Heart right ventricle (tissue), 16 donors: ENCODE data around the gene SBK1. TPM values are rescaled to one million over a fixed set of nuclear protein-coding genes. Genes with fewer than 3 reads are reported as not detected.
"Not testable (repeated sequence)": the region's sequence is repeated elsewhere in the genome, so short reads cannot be mapped to it uniquely, and the experiment has no call there.

Experiments
- ATAC-seq, 8 donors: fragments of 200-7000 bp; cut with Tn5 transposase; one replicate each; pipeline ENCODE4 v1.9.1; 2020; ENCODE audit warnings: mild to moderate bottlenecking in 8 of 8, moderate library complexity in 8 of 8, moderate number of reproducible peaks in 1 of 8
- DNase-seq, 2 donors: peaks; one replicate each; pipeline ENCODE4 v3.0.0-alpha.2; 2020
- H3K27ac ChIP-seq, 10 donors: fragments of 200-600 bp; sonication (generic) in 2 of 10; one replicate each; pipeline versions ENCODE4 v1.5.0 to v1.8.0; 2020 to 2022; ENCODE audit warnings: mild to moderate bottlenecking in 3 of 10
- H3K27me3 ChIP-seq, 7 donors: fragments of 200-600 bp; one replicate each; pipeline ENCODE4 v1.8.0; 2021 to 2022; ENCODE audit warnings: mild to moderate bottlenecking in 2 of 7
- H3K36me3 ChIP-seq, 9 donors: fragments of 200-600 bp; sonication (generic) in 1 of 9; one replicate each; pipeline versions ENCODE4 v1.5.0 to v1.8.0; 2020 to 2022; ENCODE audit warnings: mild to moderate bottlenecking in 2 of 9
- H3K4me1 ChIP-seq, 9 donors: fragments of 200-600 bp; sonication (generic) in 1 of 9; one replicate each; pipeline versions ENCODE4 v1.5.0 to v1.8.0; 2020 to 2022; ENCODE audit warnings: mild to moderate bottlenecking in 4 of 9
- H3K4me3 ChIP-seq, 10 donors: fragments of 200-600 bp; sonication (generic) in 2 of 10; one replicate each; pipeline versions ENCODE4 v1.5.0 to v1.8.0; 2020 to 2022; ENCODE audit warnings: mild to moderate bottlenecking in 7 of 10, moderate library complexity in 2 of 10
- H3K9me3 ChIP-seq, 11 donors: fragments of 200-600 bp in 10 of 11; sonication (generic) in 2 of 11; one replicate each; pipeline versions ENCODE4 v1.5.0 to v1.8.0; 2013 to 2022; ENCODE audit warnings: mild to moderate bottlenecking in 2 of 11, control low read depth in 1 of 11, moderate library complexity in 1 of 11
- WGBS, 2 donors: extraction: QIAGEN DNeasy Blood & Tissue Kit; methylation state at CpG; one replicate each; pipeline ENCODE4 v1.1.7; 2013; ENCODE audit warnings: inconsistent platforms in 1 of 2; 5-methylcytosine and 5-hydroxymethylcytosine counted together
- intact Hi-C, 10 donors: fragments of 100-400 bp; cut with DNase I; formaldehyde crosslinking; loops; one replicate each; pipeline versions ENCODE4 v1.11.1 to v1.14.2; 2022
- polyA plus RNA-seq, 2 donors: library from polyadenylated mRNA; stranded (reverse); fragments of 200-250 nt; gene quantifications; one replicate each; pipeline ENCODE4 v1.2.3, GENCODE V29; 2013
- total RNA-seq, 10 donors: library from RNA; stranded (reverse); fragmentation: NEBNext Ultra II Directional in 3 of 10; extraction: Animal tissue kit (Norgen Biotek cat#: 25700) in 3 of 10; gene quantifications; one replicate each; pipeline versions ENCODE4 v1.2.1 to v1.2.4, GENCODE V29; 2021 to 2023
- TF ChIP-seq, protein P1 (sequence below), 9 donors: fragments of 200-600 bp; sonication (generic) in 2 of 9; IDR thresholded peaks; one replicate each; pipeline versions ENCODE4 v1.5.0 to v1.8.0; 2021 to 2022; ENCODE audit warnings: antibody characterized with exemption in 9 of 9, mild to moderate bottlenecking in 5 of 9, moderate library complexity in 1 of 9
- donor health status: Arrhythmogenic right ventricular cardiomyopathy.
- donor health status: ischemic (EF 13 %, LVEDD 7.1; RV severe dilation, severe dysfunction).
- donor health status: healthy with polysubstance abuse.
- donor health status: DM: no; HTN: yes; CAD: no.
- donor health status: DM: no; HTN: no; CAD: no.
- donor health status: ischemic (EF 25% LVEDD 6.9; RV normal size, moderate dysfunction).
- donor health status: ischemic (EF 25% LVEDD 5.7; RV mildly dilated, moderate dysfunction).
- donor health status: healthy.
- donor health status: DM: yes; HTN: yes; CAD: no.
- donor health status: Ischemic cardiomyopathy.
- donor health status: ischemic (EF 35%, LVEDD 5.7; RV mildly dilated, moderate dysfunction).
- donor health status: nonischemic (EF 11% LVEDD 7.7; RV severe dilation, severe dysfunction).
- donor health status: DM: yes; HTN: yes; CAD: no.
- donor health status: PGD.
- donor health status: ischemic (EF 29% LVEDD 5.4; RV normal size, mild dysfunction).
- donor health status: nonischemic (EF 23%, LVEDD 6.1; RV moderate dilation, normal function).

SBK1 gene
- total and polyA plus RNA-seq, 12 donors = 0.38 to 7.0 (median 2.8) TPM

DNA sequence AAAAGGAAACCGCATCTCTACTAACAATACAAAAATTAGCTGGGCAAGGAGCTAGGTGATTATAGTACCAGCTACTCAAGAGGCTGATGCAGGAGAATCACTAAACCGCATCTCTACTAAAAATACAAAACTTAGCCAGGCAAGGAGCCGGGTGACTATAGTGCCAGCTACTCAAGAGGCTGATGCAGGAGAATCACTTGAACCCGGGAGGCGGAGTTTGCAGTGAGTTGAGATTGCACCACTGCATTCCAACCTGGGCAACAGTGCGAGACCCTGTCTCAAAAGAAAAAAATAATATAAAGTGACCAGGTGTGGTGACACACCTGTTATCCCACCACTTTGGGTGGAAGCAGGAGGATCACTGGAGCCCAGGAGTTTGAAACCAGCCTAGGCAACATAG, 45.9 kb downstream of the SBK1 start:
- WGBS, 2 donors = 85 to 87% methylated on average over 5 of the region's 6 CpGs

DNA sequence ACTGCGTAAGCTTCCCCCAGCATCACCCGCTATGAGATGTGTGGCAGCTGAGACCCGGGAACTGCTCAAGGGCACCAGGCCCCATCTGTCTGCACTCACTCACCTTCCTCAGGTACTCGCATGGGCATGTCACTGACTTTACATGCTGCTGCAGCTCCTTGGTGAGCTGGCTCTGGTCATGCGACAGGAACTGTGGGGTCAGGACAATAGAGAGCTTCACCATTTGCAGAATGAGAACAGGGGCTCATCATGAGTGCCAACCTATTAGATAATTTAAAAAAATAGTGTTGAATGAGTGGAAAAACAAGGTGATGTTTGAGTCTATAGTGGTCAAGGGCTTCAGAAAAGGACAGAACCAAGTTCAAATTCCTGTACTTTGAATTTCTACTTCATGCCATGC, 70.3 kb downstream of the SBK1 start:
- H3K27ac ChIP-seq, H3K9me3 ChIP-seq, H3K4me3 ChIP-seq, ATAC-seq, H3K36me3 ChIP-seq, H3K4me1 ChIP-seq, H3K27me3 ChIP-seq, DNase-seq, intact Hi-C loops: not testable (repeated sequence)
- 96 to 98% methylated on average over 2 of the region's 5 CpGs for WGBS, 2 donors

More for the DNA sequence above, 45.9 kb downstream of the SBK1 start:
- H3K9me3 ChIP-seq, intact Hi-C loops, H3K4me3 ChIP-seq, H3K27me3 ChIP-seq, H3K36me3 ChIP-seq, H3K27ac ChIP-seq, DNase-seq, ATAC-seq, H3K4me1 ChIP-seq: not testable (repeated sequence)

DNA sequence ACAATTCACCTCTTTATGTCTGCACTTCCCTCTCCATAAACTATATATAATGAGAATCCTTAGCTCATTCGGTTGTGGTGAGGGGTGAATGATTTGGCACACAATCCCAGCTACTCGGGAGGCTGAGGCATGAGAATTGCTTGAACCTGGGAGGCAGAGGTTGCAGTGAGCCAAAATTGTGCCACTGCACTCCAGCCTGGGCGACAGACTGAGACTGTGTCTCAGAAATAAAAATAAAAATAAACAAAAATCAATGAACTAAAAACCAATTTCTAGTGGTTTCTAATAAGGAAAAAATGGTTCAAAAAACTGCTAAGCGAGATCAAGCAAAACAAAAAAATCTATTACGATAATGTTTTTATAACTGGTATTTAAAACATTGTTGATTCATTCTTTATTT, 71.1 kb downstream of the SBK1 start, which contains the start of gene NPIPB6:
TSS of gene NPIPB6 (minus strand) at position 101 of the 400 bp plus-strand sequence. CDS start 686 bp downstream, outside the sequence.
- H3K36me3 ChIP-seq, H3K9me3 ChIP-seq, H3K27me3 ChIP-seq, H3K4me3 ChIP-seq, intact Hi-C loops, H3K4me1 ChIP-seq, ATAC-seq, DNase-seq, H3K27ac ChIP-seq: not testable (repeated sequence)
- WGBS, 2 donors = no CpG with 5 or more reads among the region's 5 CpGs

DNA sequence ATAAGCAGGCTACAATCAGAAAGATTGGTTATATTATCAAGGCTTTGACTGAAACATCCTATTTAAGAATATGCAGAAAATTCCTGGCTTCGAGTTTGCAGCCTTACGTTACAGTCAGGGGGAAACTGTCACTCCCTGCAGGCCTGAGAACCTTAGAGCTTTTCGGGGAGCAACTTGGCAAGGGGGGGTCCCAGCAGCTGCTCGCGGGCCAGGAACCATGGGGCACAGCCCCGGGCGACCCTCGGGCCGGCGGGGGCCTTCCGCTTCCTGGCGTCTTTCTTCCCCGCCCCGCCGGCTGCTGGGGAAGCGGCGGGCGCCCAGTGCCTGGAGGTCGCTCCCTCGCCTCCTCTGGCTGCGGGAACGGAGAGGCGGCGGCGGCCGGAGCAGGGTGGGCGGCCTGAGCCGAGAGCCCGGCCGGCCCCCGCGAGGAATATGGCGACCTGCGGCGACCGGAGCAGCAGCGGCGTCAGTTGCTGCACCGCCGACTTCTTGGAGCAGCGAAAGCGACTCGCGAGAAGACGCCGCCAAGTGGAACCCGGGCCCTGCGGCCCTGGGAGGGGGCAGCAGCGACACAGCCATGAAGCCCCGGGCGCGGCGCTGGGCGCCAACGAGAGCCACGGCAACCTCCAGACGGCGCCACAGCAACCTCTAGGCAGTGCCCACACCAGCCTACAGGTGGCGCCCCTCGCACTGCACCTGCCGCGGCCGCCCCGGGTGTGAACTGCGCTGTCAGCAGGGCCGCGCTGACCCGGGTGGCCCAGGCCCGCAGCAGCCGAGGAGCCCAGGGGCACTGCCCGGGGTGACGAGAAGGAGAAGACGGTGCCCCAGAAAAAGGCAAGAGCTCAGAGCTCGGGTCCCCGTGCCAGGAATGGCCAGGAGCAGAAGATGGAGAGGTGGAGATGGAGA, 72.2 kb downstream of the SBK1 start:
- peak; percentile 96 to 98 (median 98) for ATAC-seq
- TF ChIP-seq, protein P1, sequence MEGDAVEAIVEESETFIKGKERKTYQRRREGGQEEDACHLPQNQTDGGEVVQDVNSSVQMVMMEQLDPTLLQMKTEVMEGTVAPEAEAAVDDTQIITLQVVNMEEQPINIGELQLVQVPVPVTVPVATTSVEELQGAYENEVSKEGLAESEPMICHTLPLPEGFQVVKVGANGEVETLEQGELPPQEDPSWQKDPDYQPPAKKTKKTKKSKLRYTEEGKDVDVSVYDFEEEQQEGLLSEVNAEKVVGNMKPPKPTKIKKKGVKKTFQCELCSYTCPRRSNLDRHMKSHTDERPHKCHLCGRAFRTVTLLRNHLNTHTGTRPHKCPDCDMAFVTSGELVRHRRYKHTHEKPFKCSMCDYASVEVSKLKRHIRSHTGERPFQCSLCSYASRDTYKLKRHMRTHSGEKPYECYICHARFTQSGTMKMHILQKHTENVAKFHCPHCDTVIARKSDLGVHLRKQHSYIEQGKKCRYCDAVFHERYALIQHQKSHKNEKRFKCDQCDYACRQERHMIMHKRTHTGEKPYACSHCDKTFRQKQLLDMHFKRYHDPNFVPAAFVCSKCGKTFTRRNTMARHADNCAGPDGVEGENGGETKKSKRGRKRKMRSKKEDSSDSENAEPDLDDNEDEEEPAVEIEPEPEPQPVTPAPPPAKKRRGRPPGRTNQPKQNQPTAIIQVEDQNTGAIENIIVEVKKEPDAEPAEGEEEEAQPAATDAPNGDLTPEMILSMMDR (IDR thresholded peaks at IDR 0.05) = peak in 4 of 9 donors; percentile 15 to 33 (median 24)
- H3K27me3 ChIP-seq, DNase-seq, H3K36me3 ChIP-seq, H3K27ac ChIP-seq, intact Hi-C loops, H3K9me3 ChIP-seq, H3K4me1 ChIP-seq: not testable (repeated sequence)
- 0 to 3% methylated on average over 9 to 10 of the region's 75 CpGs for WGBS, 2 donors
- peak overlapping the region in 1 of 10 donors; percentile 22 for H3K4me3 ChIP-seq

DNA sequence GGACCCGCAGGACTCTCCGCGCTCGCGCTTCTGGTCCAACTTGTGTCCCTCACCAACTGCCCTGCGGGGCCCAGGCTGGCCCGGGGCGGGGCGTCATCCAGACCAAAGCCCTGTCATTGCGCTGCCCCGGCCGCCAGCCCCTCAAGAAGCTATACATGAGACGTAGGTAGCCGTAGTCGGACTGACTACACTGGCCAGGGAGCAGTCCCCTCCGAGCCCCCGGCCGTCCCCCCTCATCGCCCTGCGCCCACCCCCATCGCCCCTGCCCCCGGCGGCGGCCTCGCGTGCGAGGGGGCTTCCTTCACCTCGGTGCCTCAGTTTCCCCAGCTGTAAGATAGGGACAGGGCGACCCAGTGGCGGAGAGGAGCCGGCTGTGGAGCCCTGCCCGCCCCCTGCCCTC, 75.6 kb downstream of the SBK1 start:
- peak in 1 of 8 donors; percentile 6 for ATAC-seq
- H3K9me3 ChIP-seq, DNase-seq, intact Hi-C loops, H3K4me1 ChIP-seq, H3K27me3 ChIP-seq, H3K36me3 ChIP-seq, H3K4me3 ChIP-seq, H3K27ac ChIP-seq: not testable (repeated sequence)
- 16 to 26% methylated on average over 18 to 25 of the region's 32 CpGs for WGBS, 2 donors

Other genes with a start within 250 kb of the SBK1 start
- 10 to 100 TPM in 1 of 10 donors, 1 to 10 TPM in 3, under 1 TPM in 3, not detected in 3; 0.68 to 14.6 (median 3.4) TPM for gene GSG1L, start 228.8 kb upstream of the SBK1 start, total RNA-seq
- gene GSG1L, start 228.8 kb upstream of the SBK1 start, polyA plus RNA-seq = not detected
- gene XPO6, start 80.6 kb upstream of the SBK1 start, total RNA-seq = 10 to 100 TPM; 22.1 to 41.8 (median 28.9) TPM
- gene XPO6, start 80.6 kb upstream of the SBK1 start, polyA plus RNA-seq = 10 to 100 TPM; 34.1 to 36.3 TPM
- gene NPIPB6, start 71.0 kb downstream of the SBK1 start, total RNA-seq = 1 to 10 TPM in 3 of 10 donors, under 1 TPM in 5, not detected in 2; 0.25 to 1.8 (median 0.72) TPM
- gene NPIPB6, start 71.0 kb downstream of the SBK1 start, polyA plus RNA-seq = under 1 TPM; 0.12 to 0.22 TPM
- 100 to 1,000 TPM in 1 of 10 donors, 10 to 100 TPM in 9; 10.3 to 103 (median 47.2) TPM for gene EIF3CL, start 111.3 kb downstream of the SBK1 start, total RNA-seq
- 10 to 100 TPM; 41.0 to 96.8 TPM for gene EIF3CL, start 111.3 kb downstream of the SBK1 start, polyA plus RNA-seq
- not detected for gene NPIPB7, start 179.8 kb downstream of the SBK1 start, total RNA-seq
- not detected for gene NPIPB7, start 179.8 kb downstream of the SBK1 start, polyA plus RNA-seq
- 10 to 100 TPM in 7 of 10 donors, 1 to 10 TPM in 3; 6.5 to 17.6 (median 10.8) TPM for gene CLN3, start 199.5 kb downstream of the SBK1 start, total RNA-seq
- 10 to 100 TPM; 10.2 to 21.2 TPM for gene CLN3, start 199.5 kb downstream of the SBK1 start, polyA plus RNA-seq
- gene APOBR, start 202.1 kb downstream of the SBK1 start, total RNA-seq = 1 to 10 TPM in 1 of 10 donors, under 1 TPM in 9; 0.15 to 2.3 (median 0.56) TPM
- gene APOBR, start 202.1 kb downstream of the SBK1 start, polyA plus RNA-seq = under 1 TPM; 0.51 to 0.94 TPM
- gene IL27, start 214.3 kb downstream of the SBK1 start, total RNA-seq = under 1 TPM in 1 of 10 donors, not detected in 9; 0.49 TPM
- under 1 TPM in 1 of 2 donors, not detected in 1; 0.04 TPM for gene IL27, start 214.3 kb downstream of the SBK1 start, polyA plus RNA-seq
- 10 to 100 TPM; 16.7 to 58.1 (median 27.9) TPM for gene NUPR1, start 246.4 kb downstream of the SBK1 start, total RNA-seq
- 10 to 100 TPM; 62.9 to 74.4 TPM for gene NUPR1, start 246.4 kb downstream of the SBK1 start, polyA plus RNA-seq